Middle frontal gyrus (tissue), 1 donor: Measurements from ENCODE around the gene POM121L2.
"Not testable (repeated sequence)": the region's sequence is repeated elsewhere in the genome, so short reads cannot be mapped to it uniquely, and the experiment has no call there.

Experiments used
- DNase-seq: peaks from one replicate; pipeline ENCODE4 v3.0.0-alpha.2; 2015; ENCODE audit warnings: low spot score; ENCODE audit errors: extremely low spot score

POM121L2 gene

GRCh38 chr6:27294409-27294808 is 17.7 kb downstream of the POM121L2 start:
- no peak for DNase-seq

GRCh38 chr6:27293436-27294098 is 18.5 kb downstream of the POM121L2 start:
- no peak for DNase-seq

- no peak for DNase-seq
These were observed 21.2 kb downstream of the POM121L2 start for GRCh38 chr6:27290850-27291208.

GRCh38 chr6:27290065-27290849 is 21.8 kb downstream of the POM121L2 start:
- no peak for DNase-seq

GRCh38 chr6:27288136-27289044 is 23.7 kb downstream of the POM121L2 start:
- no peak for DNase-seq

- no peak for DNase-seq
These were observed 24.3 kb downstream of the POM121L2 start for GRCh38 chr6:27287751-27288135.

- no peak for DNase-seq
These were observed 25.9 kb downstream of the POM121L2 start for GRCh38 chr6:27286141-27286540.

GRCh38 chr6:27283279-27283678 is 28.8 kb downstream of the POM121L2 start:
- no peak for DNase-seq

DNA sequence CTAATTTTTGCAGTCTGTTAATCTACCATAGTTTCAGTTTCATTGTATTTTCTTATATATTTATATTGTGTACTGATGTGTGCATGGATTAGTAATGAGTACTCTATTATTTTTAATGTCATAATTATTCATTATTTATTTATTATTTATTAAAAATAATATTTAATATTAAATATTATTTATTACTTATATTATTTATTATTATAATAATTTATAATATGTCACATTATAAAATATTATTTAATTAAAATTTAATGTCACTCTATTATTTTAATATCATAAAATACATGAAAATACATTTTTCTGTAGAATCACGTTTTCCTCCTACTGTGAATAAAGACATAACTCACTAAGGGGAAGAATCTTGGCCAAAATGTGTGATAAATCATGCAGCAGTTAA is 30.5 kb downstream of the POM121L2 start:
- DNase-seq = no peak

DNA sequence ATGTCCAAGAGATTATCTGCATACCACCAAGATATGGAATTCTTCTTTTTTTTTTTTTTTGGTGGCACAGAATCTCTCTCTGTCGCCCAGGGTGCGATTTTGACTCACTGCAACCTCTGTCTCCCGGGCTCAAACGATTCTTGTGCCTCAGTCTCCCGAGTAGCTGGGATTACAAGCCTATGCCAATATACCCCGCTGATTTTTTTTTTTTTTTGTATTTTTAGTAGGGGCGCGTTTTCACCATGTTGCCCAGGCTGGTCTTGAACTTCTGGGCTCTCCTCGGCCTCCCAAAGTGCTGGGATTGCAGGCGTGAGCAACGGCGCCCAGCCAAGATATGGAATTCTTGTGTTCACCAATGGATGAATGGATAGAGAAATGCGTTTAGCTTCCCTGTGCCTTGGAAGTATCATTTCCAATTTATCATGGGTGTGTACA is 31.0 kb downstream of the POM121L2 start:
- DNase-seq = no peak

DNA sequence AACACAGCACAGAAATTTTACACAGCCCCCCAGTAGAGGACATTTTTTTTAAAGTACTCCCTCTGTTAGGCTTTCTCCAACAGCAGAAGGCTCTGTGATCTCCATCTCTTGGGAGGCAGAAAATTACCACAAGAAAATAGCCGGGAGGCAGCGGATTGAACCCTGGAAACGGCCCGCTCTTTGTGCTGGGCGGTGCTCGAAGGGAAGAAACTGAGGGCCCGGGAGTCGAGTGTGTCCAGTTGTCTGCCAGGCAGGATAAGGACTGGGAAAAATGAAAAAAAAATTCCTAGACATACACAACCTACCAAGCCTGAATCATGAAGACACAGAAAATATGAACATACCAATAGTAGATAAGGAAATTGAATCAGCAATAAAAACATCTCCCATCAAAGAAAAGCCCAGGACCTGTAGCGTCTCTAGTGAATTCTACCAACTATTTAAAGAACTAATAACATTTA is 31.5 kb downstream of the POM121L2 start:
- DNase-seq = no peak

GRCh38 chr6:27280064-27280539 is 32.0 kb downstream of the POM121L2 start:
- DNase-seq = no peak

- no peak for DNase-seq
These were observed 32.5 kb downstream of the POM121L2 start for GRCh38 chr6:27279513-27280063.

- DNase-seq = no peak
These were observed 36.8 kb downstream of the POM121L2 start for GRCh38 chr6:27275025-27275956.

DNA sequence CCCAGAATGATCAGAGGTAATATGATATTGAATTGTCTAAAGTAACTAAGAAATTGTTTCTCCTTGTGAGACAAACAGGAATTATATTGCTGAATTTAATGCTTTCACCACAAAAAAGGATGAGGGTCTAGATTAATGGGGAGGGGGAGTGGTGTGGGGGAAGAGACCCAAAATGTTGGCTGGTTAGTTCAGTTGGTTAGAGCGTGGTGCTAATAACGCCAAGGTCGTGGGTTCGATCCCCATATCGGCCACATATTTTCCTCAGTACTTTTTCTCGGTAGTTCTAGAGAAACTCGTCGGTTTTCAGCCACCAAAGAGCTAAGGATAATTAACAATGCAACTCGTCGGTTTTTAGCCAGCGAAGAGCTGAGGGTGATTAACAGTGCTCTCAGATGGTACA is 38.3 kb downstream of the POM121L2 start:
- DNase-seq = no peak

DNA sequence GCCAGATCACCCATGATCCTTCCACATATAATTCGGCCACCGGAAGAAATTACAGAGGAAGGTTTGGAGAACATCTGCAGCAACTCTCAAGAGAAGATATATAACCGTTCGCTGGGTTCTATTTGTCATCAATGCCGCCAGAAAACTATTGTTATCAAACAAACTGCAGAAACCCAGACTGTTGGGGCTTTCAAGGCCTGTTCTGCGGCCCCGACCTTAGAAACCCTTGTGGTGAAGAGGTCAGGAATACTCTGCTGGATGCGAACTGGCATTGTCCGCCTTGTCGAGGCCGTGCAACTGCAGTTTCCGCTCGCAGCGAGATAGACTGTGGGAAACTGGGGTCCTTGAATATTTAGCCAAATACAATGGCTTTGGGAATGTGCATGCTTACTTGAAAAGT is 43.3 kb downstream of the POM121L2 start:
- DNase-seq = no peak

DNA sequence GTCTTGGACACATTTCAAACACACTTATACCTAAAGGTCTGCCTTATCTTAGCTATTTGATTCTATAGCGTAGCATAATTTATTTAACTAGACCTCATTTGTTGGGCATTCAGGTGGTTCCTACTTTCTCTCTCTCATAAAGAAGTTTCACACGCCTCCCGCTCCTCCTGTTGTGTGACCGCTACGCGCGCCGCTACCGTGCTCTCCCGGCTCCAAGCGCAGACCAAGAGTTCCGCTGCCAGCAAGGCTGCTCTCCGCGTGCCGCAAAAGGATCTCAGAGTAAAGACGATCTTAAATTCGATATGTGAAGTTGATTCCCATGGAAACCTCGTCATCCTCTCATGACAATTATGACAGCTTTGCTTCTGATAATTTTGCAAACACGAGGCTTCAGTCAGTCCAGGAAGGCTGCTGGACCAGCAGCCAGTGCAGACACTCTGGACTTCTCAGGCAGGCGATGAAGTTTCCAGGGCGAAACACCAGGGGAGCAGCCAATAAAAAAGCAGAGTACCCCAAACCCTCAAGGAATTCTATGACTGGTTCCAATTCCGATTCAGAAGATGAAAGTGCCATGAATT is 44.1 kb downstream of the POM121L2 start:
- no peak for DNase-seq

DNA sequence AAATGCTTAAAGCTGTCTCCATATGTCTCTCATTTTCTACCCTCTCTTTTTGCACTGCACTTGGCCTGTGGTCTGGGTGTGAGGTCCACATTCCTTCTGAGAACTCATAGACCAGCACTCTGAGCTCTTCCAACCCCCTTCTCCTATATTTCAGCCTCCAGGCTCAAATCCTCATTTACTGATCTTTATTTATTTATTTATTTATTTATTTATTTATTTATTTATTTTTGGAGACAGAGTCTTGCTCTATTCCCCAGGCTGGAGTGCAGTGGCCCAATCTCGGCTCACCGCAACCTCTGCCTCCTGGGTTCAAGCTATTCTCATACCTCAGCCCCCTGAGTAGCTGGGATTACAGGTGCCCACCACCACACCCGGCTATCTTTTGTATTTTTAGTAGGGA is 45.1 kb downstream of the POM121L2 start:
- not testable (repeated sequence) for DNase-seq

- no peak for DNase-seq
These were observed 48.2 kb downstream of the POM121L2 start for GRCh38 chr6:27263886-27264285.

DNA sequence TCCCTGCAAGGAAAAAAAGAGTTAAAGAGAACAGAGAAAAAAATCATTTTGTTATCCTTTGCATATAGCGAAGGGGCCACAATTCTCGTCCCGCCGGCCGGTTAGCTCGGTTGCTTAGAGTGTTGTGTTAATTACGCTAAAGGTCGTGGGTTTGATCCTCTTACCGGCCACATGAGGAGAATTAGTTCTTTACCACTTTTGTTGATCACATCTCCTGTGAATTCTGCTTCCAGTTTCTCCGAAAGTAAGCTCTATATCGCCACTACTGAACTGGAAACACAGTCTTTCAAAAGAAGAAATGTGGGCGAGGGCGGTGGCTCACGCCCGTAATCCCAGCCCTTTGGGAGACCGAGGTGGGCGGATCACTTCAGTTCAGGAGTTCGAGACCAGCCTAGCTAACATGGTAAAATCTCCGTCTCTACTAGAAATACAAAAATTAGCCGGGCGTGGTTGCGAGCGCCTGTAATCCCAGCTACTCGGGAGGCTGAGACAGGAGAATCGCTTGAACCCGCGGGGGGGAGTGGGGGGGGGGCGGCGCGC is 51.2 kb downstream of the POM121L2 start:
- DNase-seq = no peak
